ENCODE results near the gene FHIT. TPM values are rescaled to one million over a fixed set of nuclear protein-coding genes. Genes with fewer than 3 reads are reported as not detected.

Gene FHIT
- total RNA-seq, 4 donors from 2014 or later, result 3.2 to 10.9 (median 6.4) TPM

GRCh38 chr3:60577601-60578000 lies 673.7 kb downstream of the FHIT start:
- ATAC-seq (ENCODE audit: low FRiP score), result no peak
- DNase-seq (ENCODE audit: low spot score), result no peak
- no peak for TF ChIP-seq CTCF (IDR thresholded peaks at IDR 0.05)

- no peak for TF ChIP-seq CTCF (IDR thresholded peaks at IDR 0.05)
- no peak for ATAC-seq (ENCODE audit: low FRiP score)
- no peak for DNase-seq (ENCODE audit: low spot score)
These were observed 675.5 kb downstream of the FHIT start for GRCh38 chr3:60575718-60576272.

- no peak for TF ChIP-seq CTCF (IDR thresholded peaks at IDR 0.05)
- no peak for ATAC-seq (ENCODE audit: low FRiP score)
These were observed 677.0 kb downstream of the FHIT start for GRCh38 chr3:60574046-60574769.

GRCh38 chr3:60573494-60573893 lies 677.8 kb downstream of the FHIT start:
- DNase-seq (ENCODE audit: low spot score), result no peak
- ATAC-seq (ENCODE audit: low FRiP score), result no peak
- TF ChIP-seq CTCF (IDR thresholded peaks at IDR 0.05), result no peak

More at GRCh38 chr3:60574046-60574769, 677.0 kb downstream of the FHIT start:
- DNase-seq (ENCODE audit: low spot score), result no peak

- DNase-seq (ENCODE audit: low spot score) (no peak), ATAC-seq (ENCODE audit: low FRiP score) (no peak)
- TF ChIP-seq CTCF (IDR thresholded peaks at IDR 0.05), result no peak
These were observed 679.7 kb downstream of the FHIT start for GRCh38 chr3:60571511-60571910.

- no peak for TF ChIP-seq CTCF (IDR thresholded peaks at IDR 0.05)
- DNase-seq (ENCODE audit: low spot score) (no peak), ATAC-seq (ENCODE audit: low FRiP score) (no peak)
These were observed 694.1 kb downstream of the FHIT start for GRCh38 chr3:60557122-60557521.

Data from omental fat pad (tissue), 4 donors.